ENCODE results near the gene CFAP107.

- TF ChIP-seq TAF1 (IDR thresholded peaks at IDR 0.05; ENCODE audit: low read depth, low read length) (no peak), POLR2AphosphoS5 (IDR thresholded peaks at IDR 0.05; ENCODE audit: low read depth, low read length) (no peak), POLR2A (IDR thresholded peaks at IDR 0.05; ENCODE audit: low read depth, low read length) (no peak), PAX5 (IDR thresholded peaks at IDR 0.05; ENCODE audit: insufficient read depth, low read length, severe bottlenecking) (no peak)
These were observed 32.9 kb downstream of the CFAP107 start for GRCh38 chr1:12778907-12779306.

All from GM12891 (cell line).